Stimulated activated CD4-positive, alpha-beta T cell treated with anti-CD3 and anti-CD28 coated beads, Interleukin-1b, Interleukin-23, amount 100 ng/mL, for 48 hours (primary cell): Measurements from ENCODE around the gene DGKE.

Experiments used
- DNase-seq: peaks from one replicate; pipeline ENCODE4 v3.0.0-alpha.2; 2020

DGKE gene

GRCh38 chr17:56817066-56817465 is 16.9 kb upstream of the DGKE start:
- no peak for DNase-seq

- DNase-seq: no peak
These were observed 14.9 kb upstream of the DGKE start for GRCh38 chr17:56819030-56819429.

- peak; percentile 74 for DNase-seq
These were observed 14.4 kb upstream of the DGKE start for GRCh38 chr17:56819431-56820145.

- DNase-seq: no peak
These were observed 13.7 kb upstream of the DGKE start for GRCh38 chr17:56820207-56820606.

- DNase-seq: no peak
These were observed 12.0 kb upstream of the DGKE start for GRCh38 chr17:56821847-56822534.

- no peak for DNase-seq
These were observed 11.2 kb upstream of the DGKE start for GRCh38 chr17:56822725-56823124.

- DNase-seq: no peak
These were observed 10.1 kb upstream of the DGKE start for GRCh38 chr17:56823848-56824247.

GRCh38 chr17:56824503-56824902 is 9.4 kb upstream of the DGKE start:
- no peak for DNase-seq

- DNase-seq: no peak
These were observed 7.1 kb upstream of the DGKE start for GRCh38 chr17:56826611-56827414.

GRCh38 chr17:56830726-56831368 is 3.1 kb upstream of the DGKE start:
- DNase-seq: no peak

- no peak for DNase-seq
These were observed 2.4 kb upstream of the DGKE start for GRCh38 chr17:56831369-56832095.

GRCh38 chr17:56832446-56832845 is 1.5 kb upstream of the DGKE start:
- DNase-seq: no peak

GRCh38 chr17:56833057-56833808 is 718 bp upstream of the DGKE start:
- peak; percentile 65 for DNase-seq

GRCh38 chr17:56834380-56835263 is 671 bp downstream of the DGKE start:
- peak; percentile 72 for DNase-seq

- DNase-seq: no peak
These were observed 1.3 kb downstream of the DGKE start for GRCh38 chr17:56835264-56835585.

- no peak for DNase-seq
These were observed 4.7 kb downstream of the DGKE start for GRCh38 chr17:56838687-56839086.

- no peak for DNase-seq
These were observed 8.6 kb downstream of the DGKE start for GRCh38 chr17:56842577-56842976.

- DNase-seq: no peak
These were observed 12.0 kb downstream of the DGKE start for GRCh38 chr17:56845934-56846333.

GRCh38 chr17:56847106-56847505 is 13.2 kb downstream of the DGKE start:
- DNase-seq: no peak

GRCh38 chr17:56849131-56849530 is 15.2 kb downstream of the DGKE start:
- DNase-seq: no peak

GRCh38 chr17:56850591-56850990 is 16.6 kb downstream of the DGKE start:
- DNase-seq: no peak
